Choroid plexus epithelial cell (primary cell): Measurements from ENCODE around the gene KRT13.

Experiments used
- DNase-seq: peaks from one replicate; pipeline ENCODE4 v3.0.0-alpha.2; 2010; ENCODE audit warnings: low read depth
- H3K4me3 ChIP-seq: 2 replicates; pipeline ENCODE4 v1.5.1; 2011; ENCODE audit warnings: low read depth, mild to moderate bottlenecking, control low read depth, low read length, moderate library complexity
- CTCF ChIP-seq: conservative IDR thresholded peaks from 2 replicates; pipeline ENCODE4 v1.5.1; 2011; ENCODE audit warnings: low read depth, mild to moderate bottlenecking, control low read depth, inconsistent platforms, low read length, moderate library complexity

The KRT13 gene

GRCh38 chr17:41532947-41533570 lies 27.6 kb upstream of the KRT13 start:
- no peak overlapping the region for H3K4me3 ChIP-seq
- TF ChIP-seq CTCF = no peak
- DNase-seq = no peak

GRCh38 chr17:41531993-41532392 lies 26.6 kb upstream of the KRT13 start:
- no peak for DNase-seq
- TF ChIP-seq CTCF = no peak
- H3K4me3 ChIP-seq = no peak overlapping the region

GRCh38 chr17:41530062-41531048 lies 24.9 kb upstream of the KRT13 start:
- no peak overlapping the region for H3K4me3 ChIP-seq
- peak; percentile 89 for DNase-seq
- TF ChIP-seq CTCF = no peak

- no peak overlapping the region for H3K4me3 ChIP-seq
- no peak for TF ChIP-seq CTCF
- DNase-seq = no peak
Observed at GRCh38 chr17:41529491-41529915, 24.1 kb upstream of the KRT13 start.

GRCh38 chr17:41528959-41529353 lies 23.5 kb upstream of the KRT13 start:
- DNase-seq = no peak
- TF ChIP-seq CTCF = no peak
- no peak overlapping the region for H3K4me3 ChIP-seq

GRCh38 chr17:41527063-41528023 lies 21.9 kb upstream of the KRT13 start:
- no peak for DNase-seq
- TF ChIP-seq CTCF = no peak
- peak overlapping the region; percentile 60 for H3K4me3 ChIP-seq
